ENCODE measurements around the gene ZNF821. TPM values are rescaled to one million over a fixed set of nuclear protein-coding genes. Genes with fewer than 3 reads are reported as not detected.

ZNF821 gene
- total RNA-seq, 4 donors from 2014 or later = 3.4 to 6.3 (median 4.3) TPM

DNA sequence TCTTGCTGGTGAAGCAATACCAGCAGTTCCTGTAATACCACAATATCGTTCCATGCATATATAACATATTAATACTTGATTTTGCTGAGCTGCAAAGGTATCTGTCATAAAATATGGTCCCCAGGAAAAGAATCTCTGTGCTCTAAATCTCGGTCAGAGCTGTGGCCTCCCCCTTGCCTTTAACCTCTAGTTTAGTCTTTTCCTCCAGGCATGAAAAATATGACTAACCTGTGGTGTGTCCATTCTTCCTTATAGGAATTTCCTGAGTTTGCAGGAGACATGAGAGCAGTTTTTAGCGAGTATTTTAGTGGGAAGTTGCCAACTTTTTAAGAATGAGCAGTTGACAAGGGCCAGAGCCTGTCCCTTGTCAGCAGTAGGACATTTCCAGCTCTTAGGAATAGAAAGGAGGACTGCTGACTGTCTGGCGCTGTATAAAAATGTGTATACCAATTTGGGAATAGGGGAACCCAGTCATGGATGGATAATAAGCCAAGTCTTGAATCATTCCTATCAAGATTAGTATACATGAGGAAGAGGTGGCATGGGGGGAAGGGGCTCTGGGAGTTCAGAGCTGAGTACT, 29.5 kb downstream of the ZNF821 start:
- TF ChIP-seq, protein P1, sequence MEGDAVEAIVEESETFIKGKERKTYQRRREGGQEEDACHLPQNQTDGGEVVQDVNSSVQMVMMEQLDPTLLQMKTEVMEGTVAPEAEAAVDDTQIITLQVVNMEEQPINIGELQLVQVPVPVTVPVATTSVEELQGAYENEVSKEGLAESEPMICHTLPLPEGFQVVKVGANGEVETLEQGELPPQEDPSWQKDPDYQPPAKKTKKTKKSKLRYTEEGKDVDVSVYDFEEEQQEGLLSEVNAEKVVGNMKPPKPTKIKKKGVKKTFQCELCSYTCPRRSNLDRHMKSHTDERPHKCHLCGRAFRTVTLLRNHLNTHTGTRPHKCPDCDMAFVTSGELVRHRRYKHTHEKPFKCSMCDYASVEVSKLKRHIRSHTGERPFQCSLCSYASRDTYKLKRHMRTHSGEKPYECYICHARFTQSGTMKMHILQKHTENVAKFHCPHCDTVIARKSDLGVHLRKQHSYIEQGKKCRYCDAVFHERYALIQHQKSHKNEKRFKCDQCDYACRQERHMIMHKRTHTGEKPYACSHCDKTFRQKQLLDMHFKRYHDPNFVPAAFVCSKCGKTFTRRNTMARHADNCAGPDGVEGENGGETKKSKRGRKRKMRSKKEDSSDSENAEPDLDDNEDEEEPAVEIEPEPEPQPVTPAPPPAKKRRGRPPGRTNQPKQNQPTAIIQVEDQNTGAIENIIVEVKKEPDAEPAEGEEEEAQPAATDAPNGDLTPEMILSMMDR (IDR thresholded peaks at IDR 0.05; ENCODE audit: low read depth) = no peak

DNA sequence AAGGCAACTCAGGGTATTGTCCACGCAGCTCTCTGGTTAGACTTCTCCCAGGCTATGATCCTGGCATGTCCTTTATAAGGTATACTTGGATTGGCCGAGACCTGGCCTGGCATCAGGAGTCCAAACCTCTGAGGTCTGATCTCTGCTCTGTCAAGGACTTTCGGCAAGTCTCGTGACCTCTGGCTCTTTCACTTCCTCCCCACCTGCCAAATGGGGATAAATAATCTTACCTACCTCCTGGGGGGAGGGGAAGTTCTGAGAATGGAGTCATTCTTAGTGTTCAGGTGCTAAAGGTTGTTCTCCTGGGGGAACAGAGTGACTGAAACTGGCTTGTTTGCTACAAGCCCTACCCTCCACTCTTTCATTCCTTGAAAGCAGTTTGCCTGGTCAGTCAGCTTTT, 30.6 kb downstream of the ZNF821 start:
- TF ChIP-seq, protein P1 (IDR thresholded peaks at IDR 0.05; ENCODE audit: low read depth) = no peak

DNA sequence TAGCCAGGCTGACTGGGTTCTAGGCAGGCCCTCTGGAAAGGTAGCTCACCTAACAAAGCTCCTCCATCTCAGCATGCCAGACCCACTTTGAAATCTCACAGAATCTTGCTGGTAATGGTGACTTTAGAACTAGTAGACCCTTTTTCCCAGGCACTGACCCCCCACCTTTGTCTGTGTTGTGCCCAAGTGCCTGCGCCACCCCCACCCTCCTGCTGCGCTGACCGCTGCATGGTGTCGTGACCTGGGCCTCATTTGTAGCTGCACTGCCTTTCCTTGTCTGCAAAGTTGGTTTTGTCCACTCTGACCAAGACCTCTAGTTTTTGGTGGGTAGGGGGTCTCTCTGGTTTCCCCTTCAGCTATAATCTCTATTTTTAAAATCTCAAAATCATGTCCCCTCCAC, 31.4 kb downstream of the ZNF821 start:
- TF ChIP-seq, protein P1 (IDR thresholded peaks at IDR 0.05; ENCODE audit: low read depth) = no peak

DNA sequence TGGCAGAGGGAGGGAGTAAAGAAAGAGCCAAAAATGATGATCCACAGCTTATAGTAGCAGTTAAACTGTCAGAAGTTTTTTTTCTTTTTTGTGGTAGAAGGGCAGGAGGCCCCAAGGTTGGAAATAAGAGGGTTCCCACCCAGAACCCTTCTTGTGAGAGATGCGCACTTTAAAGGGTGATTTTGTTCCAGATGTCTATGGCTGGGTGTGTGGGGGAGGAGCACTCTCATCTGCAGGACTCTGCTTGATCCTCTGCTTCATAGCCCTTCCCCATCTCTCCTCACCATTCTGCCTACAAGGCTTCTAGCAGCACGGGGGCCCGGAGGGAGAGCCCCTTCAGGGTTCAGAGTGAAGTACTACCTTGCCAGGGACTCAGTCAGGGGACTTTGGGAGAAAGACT, 31.8 kb downstream of the ZNF821 start:
- TF ChIP-seq, protein P1 (IDR thresholded peaks at IDR 0.05; ENCODE audit: low read depth) = no peak

DNA sequence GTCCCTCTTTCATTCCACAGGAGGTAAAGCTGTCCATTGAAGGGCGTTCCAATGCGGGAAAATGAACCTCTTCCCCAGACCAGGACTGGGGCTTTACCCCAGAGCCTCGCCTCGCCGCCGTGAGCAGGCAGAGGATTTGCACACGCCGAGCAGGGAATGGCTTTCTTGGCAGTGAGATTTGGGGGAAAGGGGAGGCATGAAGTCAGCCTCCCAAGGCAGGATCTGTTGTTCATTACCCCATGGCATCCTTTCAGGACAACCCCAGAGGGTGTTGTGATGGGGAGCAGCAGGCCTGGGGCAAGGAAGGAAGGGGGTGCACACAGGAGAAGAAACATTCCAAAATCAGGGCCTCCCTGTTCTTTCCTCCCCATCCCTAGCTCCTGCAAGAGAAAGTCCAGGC, 32.2 kb downstream of the ZNF821 start:
- TF ChIP-seq, protein P1 (IDR thresholded peaks at IDR 0.05; ENCODE audit: low read depth) = no peak

DNA sequence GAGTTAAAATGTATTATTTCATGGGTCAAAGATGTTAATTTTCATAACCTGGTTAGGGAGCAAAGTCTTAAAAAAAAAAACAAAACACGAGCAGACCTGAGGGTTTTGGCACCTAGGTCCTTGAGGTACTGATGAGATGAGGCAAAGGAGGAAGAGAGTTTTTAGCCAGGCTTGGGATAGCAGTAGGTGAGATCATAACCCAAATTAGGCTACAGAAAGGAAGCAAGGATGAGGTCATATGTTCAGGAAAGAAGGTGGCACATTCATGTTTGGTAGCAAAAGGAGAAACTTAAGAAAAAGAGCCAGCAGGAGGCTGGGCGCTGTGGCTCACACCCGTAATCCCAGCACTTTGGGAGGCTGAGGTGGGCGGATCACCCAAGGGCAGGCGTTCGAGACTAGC, 35.4 kb downstream of the ZNF821 start:
- TF ChIP-seq, protein P1 (IDR thresholded peaks at IDR 0.05; ENCODE audit: low read depth) = no peak

DNA sequence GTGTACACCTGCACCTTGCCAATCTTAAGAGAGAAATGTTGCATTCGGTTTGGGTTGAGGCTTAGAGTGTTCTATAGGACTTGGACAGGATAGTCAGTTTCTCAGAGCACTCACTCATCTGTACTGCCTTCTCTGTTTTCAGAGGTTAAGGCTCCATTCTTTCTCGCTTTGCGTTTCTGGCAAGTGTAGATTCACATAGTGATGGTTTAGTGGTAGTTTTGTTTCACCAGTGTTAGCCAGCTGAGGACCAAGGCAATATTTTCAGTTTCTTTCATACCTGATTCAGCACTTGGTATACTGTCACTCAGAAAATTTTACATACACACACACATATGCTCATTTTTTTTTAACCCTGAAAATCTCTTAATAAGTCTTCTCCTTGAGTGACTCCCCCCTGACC, 36.9 kb downstream of the ZNF821 start:
- TF ChIP-seq, protein P1 (IDR thresholded peaks at IDR 0.05; ENCODE audit: low read depth) = no peak

Data from subcutaneous adipose tissue (tissue), 4 donors.